IMR-90 (cell line): Measurements from ENCODE around the gene TTLL12. TPM values are rescaled to one million over a fixed set of nuclear protein-coding genes. Genes with fewer than 3 reads are reported as not detected.

Source experiments
- ATAC-seq: fragments of 200-7000 bp; cut with Tn5 transposase; 2 replicates; pipeline ENCODE4 v1.9.1; 2020; ENCODE audit warnings: low read depth, mild to moderate bottlenecking, moderate library complexity
- BruUV-seq: library from RNA; stranded (reverse); fragments of 400-500 nt; replicated peaks from 2 replicates; lab custom pipeline; 2021; lab: Mats Ljungman, UMichigan
- CTCF ChIA-PET: fragments of 300-600 bp; formaldehyde crosslinking; extraction: SDS; loops from one replicate; lab custom pipeline; 2021; ENCODE audit warnings: antibody characterized with exemption; lab: Yijun Ruan, JAX
- POLR2A ChIA-PET: fragments of 300-600 bp; sonication (Branson Sonifier 250); formaldehyde crosslinking; loops from one replicate; lab custom pipeline; 2022; ENCODE audit warnings: antibody characterized with exemption; ENCODE audit not compliant: unreplicated experiment; lab: Charles Lee
- DNase-seq: peaks from one replicate; pipeline ENCODE4 v3.0.0; 2013
- H2AFZ ChIP-seq: replicated peaks from 2 replicates; pipeline ENCODE3; 2013; ENCODE audit warnings: low read length, mild to moderate bottlenecking; ENCODE audit not compliant: poor library complexity
- H2AK5ac ChIP-seq: 2 replicates; pipeline ENCODE4 v1.6.1; 2013; ENCODE audit warnings: low read depth, low read length, inconsistent platforms
- H2AK9ac ChIP-seq: replicated peaks from 2 replicates; pipeline ENCODE3; 2013; ENCODE audit warnings: mild to moderate bottlenecking, low read depth, low read length, moderate library complexity; ENCODE audit not compliant: poor library complexity
- H2BK120ac ChIP-seq: 2 replicates; pipeline ENCODE4 v1.6.1; 2013; ENCODE audit warnings: low read depth, low read length, inconsistent platforms
- H2BK15ac ChIP-seq: 3 replicates; pipeline ENCODE4 v1.6.1; 2013; ENCODE audit warnings: low read depth, low read length, inconsistent platforms
- H2BK20ac ChIP-seq: 2 replicates; pipeline ENCODE4 v1.6.1; 2013; ENCODE audit warnings: low read depth, mild to moderate bottlenecking, inconsistent platforms, low read length, moderate library complexity
- H2BK5ac ChIP-seq: 2 replicates; pipeline ENCODE4 v1.6.1; 2013; ENCODE audit warnings: mild to moderate bottlenecking, low read depth, low read length, inconsistent platforms; ENCODE audit not compliant: poor library complexity, severe bottlenecking
- H3K14ac ChIP-seq: replicated peaks from 2 replicates; pipeline ENCODE4 v1.6.1; 2013; ENCODE audit warnings: low read depth, low read length, inconsistent platforms
- H3K18ac ChIP-seq: 2 replicates; pipeline ENCODE4 v1.6.1; 2013; ENCODE audit warnings: low read depth, low read length, control low read depth
- H3K23ac ChIP-seq: 2 replicates; pipeline ENCODE4 v1.6.1; 2013; ENCODE audit warnings: low read depth, low read length, inconsistent platforms
- H3K27ac ChIP-seq: 2 replicates; pipeline ENCODE4 v1.5.1; 2013; ENCODE audit warnings: mild to moderate bottlenecking, control low read depth, low read length; ENCODE audit not compliant: insufficient read depth
- H3K27me3 ChIP-seq: 2 replicates; pipeline ENCODE4 v1.6.1; 2013; ENCODE audit warnings: low read length; ENCODE audit not compliant: control insufficient read depth, insufficient read depth
- H3K36me3 ChIP-seq: 2 replicates; pipeline ENCODE4 v1.6.1; 2013; ENCODE audit warnings: low read length, mixed read lengths; ENCODE audit not compliant: control insufficient read depth, insufficient read depth
- H3K4ac ChIP-seq: 2 replicates; pipeline ENCODE4 v1.6.1; 2013; ENCODE audit warnings: low read depth, low read length, inconsistent platforms
- H3K4me1 ChIP-seq: 2 replicates; pipeline ENCODE4 v1.6.1; 2013; ENCODE audit warnings: low read length, mixed read lengths; ENCODE audit not compliant: control insufficient read depth, insufficient read depth
- H3K4me2 ChIP-seq: 2 replicates; pipeline ENCODE4 v1.6.1; 2013; ENCODE audit warnings: low read depth, mild to moderate bottlenecking, control low read depth, low read length, moderate library complexity
- H3K4me3 ChIP-seq: 2 replicates; pipeline ENCODE4 v1.5.1; 2013; ENCODE audit warnings: low read depth, mild to moderate bottlenecking, control low read depth, low read length, moderate library complexity; ENCODE audit not compliant: insufficient read depth
- H3K56ac ChIP-seq: 2 replicates; pipeline ENCODE4 v1.6.1; 2013; ENCODE audit warnings: low read length, inconsistent platforms; ENCODE audit not compliant: insufficient read depth; ENCODE audit errors: extremely low read depth
- H3K79me1 ChIP-seq, 2 experiments: 2 replicates each; pipeline ENCODE4 v1.6.1; 2013; ENCODE audit warnings: low read length in 2 of 2, inconsistent platforms in 1 of 2, low read depth in 1 of 2
- H3K9ac ChIP-seq: 2 replicates; pipeline ENCODE4 v1.6.1; 2013; ENCODE audit warnings: low read depth, low read length, control low read depth
- H3K9me1 ChIP-seq: 2 replicates; pipeline ENCODE4 v1.6.1; 2013; ENCODE audit warnings: low read length, inconsistent platforms; ENCODE audit not compliant: insufficient read depth
- H3K9me3 ChIP-seq: 2 replicates; pipeline ENCODE4 v1.6.1; 2013; ENCODE audit warnings: low read length; ENCODE audit not compliant: control insufficient read depth, insufficient read depth
- H4K20me1 ChIP-seq: 2 replicates; pipeline ENCODE4 v1.6.1; 2013; ENCODE audit warnings: low read length, inconsistent platforms; ENCODE audit not compliant: insufficient read depth
- H4K5ac ChIP-seq: 2 replicates; pipeline ENCODE4 v1.6.1; 2013; ENCODE audit warnings: mild to moderate bottlenecking, low read depth, low read length, control low read depth
- H4K8ac ChIP-seq, 2 experiments: 2 replicates each; pipeline ENCODE4 v1.6.1; 2013; ENCODE audit warnings: low read depth in 2 of 2, low read length in 2 of 2, control low read depth in 1 of 2, inconsistent platforms in 1 of 2
- H4K91ac ChIP-seq: 2 replicates; pipeline ENCODE4 v1.6.1; 2013; ENCODE audit warnings: low read depth, low read length, inconsistent platforms; ENCODE audit not compliant: insufficient read depth
- BHLHE40 ChIP-seq: fragments of 150-350 bp; IDR thresholded peaks from 2 replicates; pipeline ENCODE4 v1.6.1; 2016; ENCODE audit warnings: mild to moderate bottlenecking, low read depth, low read length
- CEBPB ChIP-seq: IDR thresholded peaks from 2 replicates; pipeline ENCODE4 v1.6.1; 2012; ENCODE audit warnings: low read depth, low read length, improper control_type of control experiment
- CHD1 ChIP-seq: IDR thresholded peaks from 2 replicates; pipeline ENCODE4 v1.6.1; 2012; ENCODE audit warnings: low read depth, low read length, improper control_type of control experiment
- CTCF ChIP-seq: conservative IDR thresholded peaks from 2 replicates; pipeline ENCODE4 v1.5.1; 2012; ENCODE audit warnings: mild to moderate bottlenecking, low read depth, low read length, improper control_type of control experiment
- ELK1 ChIP-seq: fragments of 150-350 bp; IDR thresholded peaks from 2 replicates; pipeline ENCODE4 v1.6.1; 2016; ENCODE audit warnings: low read depth, mild to moderate bottlenecking, low read length, moderate library complexity, borderline replicate concordance
- FOS ChIP-seq: fragments of 150-350 bp; IDR thresholded peaks from 2 replicates; pipeline ENCODE4 v1.6.1; 2016; ENCODE audit warnings: low read depth, low read length
- MAFK ChIP-seq: IDR thresholded peaks from 2 replicates; pipeline ENCODE4 v1.6.1; 2012; ENCODE audit warnings: low read depth, low read length, improper control_type of control experiment
- MAZ ChIP-seq: IDR thresholded peaks from 2 replicates; pipeline ENCODE4 v1.6.1; 2012; ENCODE audit warnings: low read depth, mild to moderate bottlenecking, low read length, improper control_type of control experiment, moderate library complexity, borderline replicate concordance
- MXI1 ChIP-seq: IDR thresholded peaks from 2 replicates; pipeline ENCODE4 v1.6.1; 2012; ENCODE audit warnings: low read depth, mild to moderate bottlenecking, low read length, moderate library complexity, borderline replicate concordance
- NFE2L2 ChIP-seq: fragments of 150-350 bp; IDR thresholded peaks from 2 replicates; pipeline ENCODE4 v1.6.1; 2016; ENCODE audit warnings: low read depth, mild to moderate bottlenecking, low read length
- POLR2A ChIP-seq: IDR thresholded peaks from 2 replicates; pipeline ENCODE4 v1.6.1; 2012; ENCODE audit warnings: mild to moderate bottlenecking, low read depth, low read length
- RAD21 ChIP-seq: IDR thresholded peaks from 2 replicates; pipeline ENCODE4 v1.6.1; 2012; ENCODE audit warnings: low read length, improper control_type of control experiment
- RCOR1 ChIP-seq: IDR thresholded peaks from 2 replicates; pipeline ENCODE4 v1.6.1; 2012; ENCODE audit warnings: mild to moderate bottlenecking, low read length, improper control_type of control experiment; ENCODE audit not compliant: insufficient replicate concordance
- RFX5 ChIP-seq: IDR thresholded peaks from 2 replicates; pipeline ENCODE4 v1.8.0; 2012; ENCODE audit warnings: low read depth, mild to moderate bottlenecking, low read length, moderate library complexity
- SMC3 ChIP-seq: fragments of 150-350 bp; IDR thresholded peaks from 2 replicates; pipeline ENCODE4 v1.6.1; 2016; ENCODE audit warnings: low read depth, mild to moderate bottlenecking, antibody characterized with exemption, low read length, moderate library complexity
- USF2 ChIP-seq: fragments of 150-350 bp; IDR thresholded peaks from 2 replicates; pipeline ENCODE4 v1.6.1; 2017; ENCODE audit warnings: mild to moderate bottlenecking, antibody characterized with exemption, low read length, low read depth
- WGBS, 2 experiments: methylation state at CpG; one replicate each; pipeline versions ENCODE4 v1.1.5 to v1.1.7; 2013; ENCODE audit warnings: missing lambda C conversion rate in 2 of 2; ENCODE audit not compliant: insufficient read length in 1 of 2; ENCODE audit errors: extremely low coverage in 2 of 2; 5-methylcytosine and 5-hydroxymethylcytosine counted together
- dilution Hi-C: fragments of 300-500 bp; cut with HindIII; formaldehyde crosslinking; loops from one replicate; pipeline ENCODE4 v1.14.3; 2018; ENCODE audit warnings: low sequenced_read_pairs; ENCODE audit not compliant: unreplicated experiment
- in situ Hi-C: fragments of 300-500 bp; cut with MboI; formaldehyde crosslinking; loops from 3 replicates; pipeline ENCODE4 v1.14.3; 2019; ENCODE audit warnings: low sequenced_read_pairs, inconsistent platforms, mixed read lengths
- intact Hi-C: fragments of 100-400 bp; cut with micrococcal nuclease; formaldehyde crosslinking; loops from 2 replicates; pipeline ENCODE4 v1.10.0; 2022
- polyA plus RNA-seq, 3 experiments: library from polyadenylated mRNA; depleted of rRNA; stranded (reverse); fragments of >200 nt; gene quantifications; 2 replicates each; pipeline ENCODE4 v1.2.3, GENCODE V29; 2012; ENCODE audit warnings: low replicate concordance in 1 of 3
- total RNA-seq: library from RNA; depleted of rRNA; stranded (reverse); fragments of >200 nt; gene quantifications from 2 replicates; pipeline ENCODE4 v1.2.3, GENCODE V29; 2012

TTLL12 gene
- total and polyA plus RNA-seq, 2 of the 4 experiments (the other 2 are of a cell fraction), result 20.9 to 30.1 TPM

- Histone ChIP-seq H2AFZ (no peak overlapping the region), H2BK5ac (no peak overlapping the region), H2AK9ac (no peak overlapping the region), H3K18ac (no peak overlapping the region), H3K4me1 (peaks cover 4% of the 10 kb centered on the region; the same call in 1 of the 2 replicates), H3K27me3 (peaks cover 24% of the 10 kb centered on the region; the same call in 1 of the 2 replicates), H3K23ac (no peak overlapping the region), H3K79me1 (no peaks in the 10 kb centered on the region), H4K5ac (no peak overlapping the region), H3K4me2 (no peak overlapping the region), H3K14ac (no peak overlapping the region), H4K8ac (no peak overlapping the region), H2AK5ac (no peak overlapping the region), H3K9me1 (no peaks in the 10 kb centered on the region), H3K9me3 (no peaks in the 10 kb centered on the region), H2BK15ac (no peak overlapping the region), H3K4me3 (no peak overlapping the region), H3K9ac (no peak overlapping the region), H2BK120ac (no peak overlapping the region), H3K4ac (no peak overlapping the region), H4K20me1 (no peaks in the 10 kb centered on the region), H2BK20ac (no peak overlapping the region), H3K36me3 (no peaks in the 10 kb centered on the region), H3K56ac (no peak overlapping the region), H4K91ac (no peak overlapping the region), H3K27ac (no peak overlapping the region)
- DNase-seq, result no peak
- TF ChIP-seq FOS, result no peak
- TF ChIP-seq RFX5, result no peak
- no peak for TF ChIP-seq MAZ
- no peak for TF ChIP-seq CHD1
- no peak for TF ChIP-seq CTCF
- no peak for TF ChIP-seq MXI1
- TF ChIP-seq BHLHE40, result no peak
- no peak for TF ChIP-seq SMC3
- TF ChIP-seq ELK1, result no peak
- no peak for TF ChIP-seq RAD21
- TF ChIP-seq MAFK, result no peak
- TF ChIP-seq USF2, result no peak
- TF ChIP-seq CEBPB, result no peak
- TF ChIP-seq POLR2A, result no peak
- no peak for TF ChIP-seq RCOR1
- TF ChIP-seq NFE2L2, result no peak
- CTCF ChIA-PET, result no interaction called here
- no TSS peak for BruUV-seq
- no peak for ATAC-seq
- dilution Hi-C loops, result no loop called here
- 87% methylated on average over 7 of the region's 11 CpGs; no CpG with 5 or more reads in 1 of the 2 experiments for WGBS, 2 experiments
- POLR2A ChIA-PET, result no interaction called here
- in situ Hi-C loops, result no loop called here
- intact Hi-C loops, result no loop called here
These were observed 12.6 kb upstream of the TTLL12 start for GRCh38 chr22:43199541-43199940.
